IMR-90 (cell line): Measurements from ENCODE around the gene FES. TPM values are rescaled to one million over a fixed set of nuclear protein-coding genes. Genes with fewer than 3 reads are reported as not detected.

Experiments
- ATAC-seq: fragments of 200-7000 bp; cut with Tn5 transposase; 2 replicates; pipeline ENCODE4 v1.9.1; 2020; ENCODE audit warnings: low read depth, mild to moderate bottlenecking, moderate library complexity
- BruUV-seq: library from RNA; stranded (reverse); fragments of 400-500 nt; replicated peaks from 2 replicates; lab custom pipeline; 2021; lab: Mats Ljungman, UMichigan
- CTCF ChIA-PET: fragments of 300-600 bp; formaldehyde crosslinking; extraction: SDS; loops from one replicate; lab custom pipeline; 2021; ENCODE audit warnings: antibody characterized with exemption; lab: Yijun Ruan, JAX
- POLR2A ChIA-PET: fragments of 300-600 bp; sonication (Branson Sonifier 250); formaldehyde crosslinking; loops from one replicate; lab custom pipeline; 2022; ENCODE audit warnings: antibody characterized with exemption; ENCODE audit not compliant: unreplicated experiment; lab: Charles Lee
- DNase-seq: peaks from one replicate; pipeline ENCODE4 v3.0.0; 2013
- H2AFZ ChIP-seq: replicated peaks from 2 replicates; pipeline ENCODE3; 2013; ENCODE audit warnings: low read length, mild to moderate bottlenecking; ENCODE audit not compliant: poor library complexity
- H2AK5ac ChIP-seq: 2 replicates; pipeline ENCODE4 v1.6.1; 2013; ENCODE audit warnings: low read depth, low read length, inconsistent platforms
- H2AK9ac ChIP-seq: replicated peaks from 2 replicates; pipeline ENCODE3; 2013; ENCODE audit warnings: mild to moderate bottlenecking, low read depth, low read length, moderate library complexity; ENCODE audit not compliant: poor library complexity
- H2BK120ac ChIP-seq: 2 replicates; pipeline ENCODE4 v1.6.1; 2013; ENCODE audit warnings: low read depth, low read length, inconsistent platforms
- H2BK15ac ChIP-seq: 3 replicates; pipeline ENCODE4 v1.6.1; 2013; ENCODE audit warnings: low read depth, low read length, inconsistent platforms
- H2BK20ac ChIP-seq: 2 replicates; pipeline ENCODE4 v1.6.1; 2013; ENCODE audit warnings: low read depth, mild to moderate bottlenecking, inconsistent platforms, low read length, moderate library complexity
- H2BK5ac ChIP-seq: 2 replicates; pipeline ENCODE4 v1.6.1; 2013; ENCODE audit warnings: mild to moderate bottlenecking, low read depth, low read length, inconsistent platforms; ENCODE audit not compliant: poor library complexity, severe bottlenecking
- H3K14ac ChIP-seq: replicated peaks from 2 replicates; pipeline ENCODE4 v1.6.1; 2013; ENCODE audit warnings: low read depth, low read length, inconsistent platforms
- H3K18ac ChIP-seq: 2 replicates; pipeline ENCODE4 v1.6.1; 2013; ENCODE audit warnings: low read depth, low read length, control low read depth
- H3K23ac ChIP-seq: 2 replicates; pipeline ENCODE4 v1.6.1; 2013; ENCODE audit warnings: low read depth, low read length, inconsistent platforms
- H3K27ac ChIP-seq: 2 replicates; pipeline ENCODE4 v1.5.1; 2013; ENCODE audit warnings: mild to moderate bottlenecking, control low read depth, low read length; ENCODE audit not compliant: insufficient read depth
- H3K27me3 ChIP-seq: 2 replicates; pipeline ENCODE4 v1.6.1; 2013; ENCODE audit warnings: low read length; ENCODE audit not compliant: control insufficient read depth, insufficient read depth
- H3K36me3 ChIP-seq: 2 replicates; pipeline ENCODE4 v1.6.1; 2013; ENCODE audit warnings: low read length, mixed read lengths; ENCODE audit not compliant: control insufficient read depth, insufficient read depth
- H3K4ac ChIP-seq: 2 replicates; pipeline ENCODE4 v1.6.1; 2013; ENCODE audit warnings: low read depth, low read length, inconsistent platforms
- H3K4me1 ChIP-seq: 2 replicates; pipeline ENCODE4 v1.6.1; 2013; ENCODE audit warnings: low read length, mixed read lengths; ENCODE audit not compliant: control insufficient read depth, insufficient read depth
- H3K4me2 ChIP-seq: 2 replicates; pipeline ENCODE4 v1.6.1; 2013; ENCODE audit warnings: low read depth, mild to moderate bottlenecking, control low read depth, low read length, moderate library complexity
- H3K4me3 ChIP-seq: 2 replicates; pipeline ENCODE4 v1.5.1; 2013; ENCODE audit warnings: low read depth, mild to moderate bottlenecking, control low read depth, low read length, moderate library complexity; ENCODE audit not compliant: insufficient read depth
- H3K56ac ChIP-seq: 2 replicates; pipeline ENCODE4 v1.6.1; 2013; ENCODE audit warnings: low read length, inconsistent platforms; ENCODE audit not compliant: insufficient read depth; ENCODE audit errors: extremely low read depth
- H3K79me1 ChIP-seq, 2 experiments: 2 replicates each; pipeline ENCODE4 v1.6.1; 2013; ENCODE audit warnings: low read length in 2 of 2, inconsistent platforms in 1 of 2, low read depth in 1 of 2
- H3K9ac ChIP-seq: 2 replicates; pipeline ENCODE4 v1.6.1; 2013; ENCODE audit warnings: low read depth, low read length, control low read depth
- H3K9me1 ChIP-seq: 2 replicates; pipeline ENCODE4 v1.6.1; 2013; ENCODE audit warnings: low read length, inconsistent platforms; ENCODE audit not compliant: insufficient read depth
- H3K9me3 ChIP-seq: 2 replicates; pipeline ENCODE4 v1.6.1; 2013; ENCODE audit warnings: low read length; ENCODE audit not compliant: control insufficient read depth, insufficient read depth
- H4K20me1 ChIP-seq: 2 replicates; pipeline ENCODE4 v1.6.1; 2013; ENCODE audit warnings: low read length, inconsistent platforms; ENCODE audit not compliant: insufficient read depth
- H4K5ac ChIP-seq: 2 replicates; pipeline ENCODE4 v1.6.1; 2013; ENCODE audit warnings: mild to moderate bottlenecking, low read depth, low read length, control low read depth
- H4K8ac ChIP-seq, 2 experiments: 2 replicates each; pipeline ENCODE4 v1.6.1; 2013; ENCODE audit warnings: low read depth in 2 of 2, low read length in 2 of 2, control low read depth in 1 of 2, inconsistent platforms in 1 of 2
- H4K91ac ChIP-seq: 2 replicates; pipeline ENCODE4 v1.6.1; 2013; ENCODE audit warnings: low read depth, low read length, inconsistent platforms; ENCODE audit not compliant: insufficient read depth
- MAFK ChIP-seq: IDR thresholded peaks from 2 replicates; pipeline ENCODE4 v1.6.1; 2012; ENCODE audit warnings: low read depth, low read length, improper control_type of control experiment
- NFE2L2 ChIP-seq: fragments of 150-350 bp; IDR thresholded peaks from 2 replicates; pipeline ENCODE4 v1.6.1; 2016; ENCODE audit warnings: low read depth, mild to moderate bottlenecking, low read length
- SMC3 ChIP-seq: fragments of 150-350 bp; IDR thresholded peaks from 2 replicates; pipeline ENCODE4 v1.6.1; 2016; ENCODE audit warnings: low read depth, mild to moderate bottlenecking, antibody characterized with exemption, low read length, moderate library complexity
- USF2 ChIP-seq: fragments of 150-350 bp; IDR thresholded peaks from 2 replicates; pipeline ENCODE4 v1.6.1; 2017; ENCODE audit warnings: mild to moderate bottlenecking, antibody characterized with exemption, low read length, low read depth
- WGBS, 2 experiments: methylation state at CpG; one replicate each; pipeline versions ENCODE4 v1.1.5 to v1.1.7; 2013; ENCODE audit warnings: missing lambda C conversion rate in 2 of 2; ENCODE audit not compliant: insufficient read length in 1 of 2; ENCODE audit errors: extremely low coverage in 2 of 2; 5-methylcytosine and 5-hydroxymethylcytosine counted together
- dilution Hi-C: fragments of 300-500 bp; cut with HindIII; formaldehyde crosslinking; loops from one replicate; pipeline ENCODE4 v1.14.3; 2018; ENCODE audit warnings: low sequenced_read_pairs; ENCODE audit not compliant: unreplicated experiment
- in situ Hi-C: fragments of 300-500 bp; cut with MboI; formaldehyde crosslinking; loops from 3 replicates; pipeline ENCODE4 v1.14.3; 2019; ENCODE audit warnings: low sequenced_read_pairs, inconsistent platforms, mixed read lengths
- intact Hi-C: fragments of 100-400 bp; cut with micrococcal nuclease; formaldehyde crosslinking; loops from 2 replicates; pipeline ENCODE4 v1.10.0; 2022
- polyA plus RNA-seq, 3 experiments: library from polyadenylated mRNA; depleted of rRNA; stranded (reverse); fragments of >200 nt; gene quantifications; 2 replicates each; pipeline ENCODE4 v1.2.3, GENCODE V29; 2012; ENCODE audit warnings: low replicate concordance in 1 of 3
- total RNA-seq: library from RNA; depleted of rRNA; stranded (reverse); fragments of >200 nt; gene quantifications from 2 replicates; pipeline ENCODE4 v1.2.3, GENCODE V29; 2012

The FES gene
- total and polyA plus RNA-seq, 2 of the 4 experiments (the other 2 are of a cell fraction): 10.5 to 11.7 TPM

- Histone ChIP-seq H2BK20ac (no peak overlapping the region), H3K4ac (no peak overlapping the region), H3K4me3 (peak overlapping the region; percentile 56), H3K4me2 (peak overlapping the region; percentile 97), H3K23ac (peak overlapping the region; percentile 77), H2BK5ac (no peak overlapping the region), H4K5ac (no peak overlapping the region), H3K27ac (no peak overlapping the region), H3K4me1 (peaks cover 4% of the 10 kb centered on the region; the same call in 1 of the 2 replicates), H2AFZ (peak overlapping the region; percentile 94), H3K27me3 (no peaks in the 10 kb centered on the region), H4K20me1 (no peaks in the 10 kb centered on the region), H3K9me1 (no peaks in the 10 kb centered on the region), H3K18ac (no peak overlapping the region), H3K36me3 (peaks cover 18% of the 10 kb centered on the region; the same call in 1 of the 2 replicates), H3K14ac (0 out of 2 replicates have a peak overlapping the region, but pooled peaks have one; percentile 37), H4K8ac (no peak overlapping the region), H2BK15ac (no peak overlapping the region), H4K91ac (no peak overlapping the region), H2BK120ac (no peak overlapping the region), H3K79me1 (peaks cover 0 to 13% of the 10 kb centered on the region in 2 experiments; a peak in 2 of 4 replicates), H3K9ac (peak overlapping the region; percentile 57), H3K9me3 (no peaks in the 10 kb centered on the region), H2AK9ac (no peak overlapping the region), H3K56ac (no peak overlapping the region), H2AK5ac (no peak overlapping the region)
- CTCF ChIA-PET: interaction anchor here (0.6 to 1.2 kb wide), 3 partner anchors 18 to 20 kb away, joined by 3 to 5 read pairs (median 4); partner anchors contain the start of gene FES
- dilution Hi-C loops: no loop called here
- no peak for ATAC-seq
- DNase-seq: no peak
- intact Hi-C loops: loop anchor here (2.0 kb wide), 1 partner anchor 31 kb away; the partner anchor contains the start of gene UNC45A
- WGBS, 2 experiments: 58% methylated on average over 12 of the region's 18 CpGs; no CpG with 5 or more reads in 1 of the 2 experiments
- no peak for TF ChIP-seq USF2
- no peak for TF ChIP-seq SMC3
- no peak for TF ChIP-seq NFE2L2
- TF ChIP-seq MAFK: no peak
- in situ Hi-C loops: no loop called here
- POLR2A ChIA-PET: no interaction called here
- no TSS peak for BruUV-seq
These were observed 19.6 kb downstream of the FES start for GRCh38 chr15:90903733-90904536.
